Right lobe of liver (tissue), 4 donors: ENCODE data around the gene TIMP2.

Experiments used
- POLR2A ChIP-seq: fragments of 450-650 bp; IDR thresholded peaks from one replicate; pipeline ENCODE4 v1.6.1; 2017; ENCODE audit warnings: antibody characterized with exemption, mild to moderate bottlenecking
- TF ChIP-seq, protein P1 (sequence below), 4 donors: fragments of 200-600 bp in 3 of 4; fragments of 450-650 bp in 1 of 4; IDR thresholded peaks; one replicate each; pipeline versions ENCODE4 v1.5.1 to v1.8.0; 2016 to 2022; ENCODE audit warnings: antibody characterized with exemption in 4 of 4, mild to moderate bottlenecking in 2 of 4
- donor health status: DM: no; HTN: no; CAD: no.
- donor health status: DM: no; HTN: no; CAD: no.
- donor health status: DM: no; HTN: yes; CAD: no.

DNA sequence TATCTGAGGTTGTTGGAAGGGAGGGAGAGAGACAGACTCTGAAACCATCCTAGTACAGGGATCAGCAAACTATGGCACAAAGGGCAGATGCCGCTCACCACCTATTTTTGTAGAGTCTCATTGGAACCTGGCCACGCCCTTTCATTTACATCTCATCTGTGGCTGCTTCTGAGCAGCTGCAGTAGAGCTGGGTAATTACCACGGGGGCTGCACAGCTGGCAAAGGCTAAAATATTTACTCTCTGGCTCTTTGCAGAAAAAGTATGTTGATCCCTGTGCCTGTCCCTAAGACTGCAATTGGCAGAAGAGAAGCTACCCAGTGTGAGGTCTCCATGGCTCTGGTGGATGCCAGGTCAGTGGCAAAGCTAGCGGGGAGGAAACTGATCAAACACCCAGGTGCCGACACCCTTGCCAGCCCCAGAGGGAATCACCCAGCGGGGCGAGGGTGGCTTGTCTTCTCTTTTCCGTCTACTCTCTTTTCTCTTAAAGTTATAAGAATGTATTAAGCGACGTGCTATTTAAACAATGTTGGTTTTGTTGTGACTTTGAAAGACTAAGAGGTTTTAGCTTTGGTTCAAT is 36.2 kb downstream of the TIMP2 start:
- TF ChIP-seq POLR2A, result no peak
- TF ChIP-seq, protein P1, sequence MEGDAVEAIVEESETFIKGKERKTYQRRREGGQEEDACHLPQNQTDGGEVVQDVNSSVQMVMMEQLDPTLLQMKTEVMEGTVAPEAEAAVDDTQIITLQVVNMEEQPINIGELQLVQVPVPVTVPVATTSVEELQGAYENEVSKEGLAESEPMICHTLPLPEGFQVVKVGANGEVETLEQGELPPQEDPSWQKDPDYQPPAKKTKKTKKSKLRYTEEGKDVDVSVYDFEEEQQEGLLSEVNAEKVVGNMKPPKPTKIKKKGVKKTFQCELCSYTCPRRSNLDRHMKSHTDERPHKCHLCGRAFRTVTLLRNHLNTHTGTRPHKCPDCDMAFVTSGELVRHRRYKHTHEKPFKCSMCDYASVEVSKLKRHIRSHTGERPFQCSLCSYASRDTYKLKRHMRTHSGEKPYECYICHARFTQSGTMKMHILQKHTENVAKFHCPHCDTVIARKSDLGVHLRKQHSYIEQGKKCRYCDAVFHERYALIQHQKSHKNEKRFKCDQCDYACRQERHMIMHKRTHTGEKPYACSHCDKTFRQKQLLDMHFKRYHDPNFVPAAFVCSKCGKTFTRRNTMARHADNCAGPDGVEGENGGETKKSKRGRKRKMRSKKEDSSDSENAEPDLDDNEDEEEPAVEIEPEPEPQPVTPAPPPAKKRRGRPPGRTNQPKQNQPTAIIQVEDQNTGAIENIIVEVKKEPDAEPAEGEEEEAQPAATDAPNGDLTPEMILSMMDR (IDR thresholded peaks at IDR 0.05), result no peak
